GM19099 (cell line): Measurements from ENCODE around the gene ATL1.

Experiments used
- POLR2A ChIP-seq: IDR thresholded peaks from 3 replicates; pipeline ENCODE4 v1.6.1; 2011; ENCODE audit warnings: low read depth; ENCODE audit not compliant: insufficient read length; ENCODE audit errors: extremely low read depth

ATL1 gene

GRCh38 chr14:50658203-50658602 is 98.3 kb downstream of the ATL1 start:
- TF ChIP-seq POLR2A: no peak

- no peak for TF ChIP-seq POLR2A
Observed at GRCh38 chr14:50659327-50659974, 99.5 kb downstream of the ATL1 start.

GRCh38 chr14:50666772-50667683 is 107.1 kb downstream of the ATL1 start:
- no peak for TF ChIP-seq POLR2A

GRCh38 chr14:50667684-50667995 is 107.7 kb downstream of the ATL1 start:
- TF ChIP-seq POLR2A: no peak

- TF ChIP-seq POLR2A: peak; percentile 85
Observed at GRCh38 chr14:50667996-50668825, 108.3 kb downstream of the ATL1 start, which contains the start of gene SAV1. Gene SAV1 (minus strand): TSS chr14:50668306. CDS start chr14:50667967, 339 bp downstream.

- TF ChIP-seq POLR2A: no peak
Observed at GRCh38 chr14:50668826-50669143, 108.8 kb downstream of the ATL1 start.

GRCh38 chr14:50669441-50669986 is 109.6 kb downstream of the ATL1 start:
- no peak for TF ChIP-seq POLR2A

- TF ChIP-seq POLR2A: no peak
Observed at GRCh38 chr14:50670196-50670865, 110.4 kb downstream of the ATL1 start.

GRCh38 chr14:50670866-50671256 is 110.9 kb downstream of the ATL1 start:
- TF ChIP-seq POLR2A: no peak

- no peak for TF ChIP-seq POLR2A
Observed at GRCh38 chr14:50675597-50675996, 115.7 kb downstream of the ATL1 start.

- TF ChIP-seq POLR2A: no peak
Observed at GRCh38 chr14:50676814-50677516, 117.0 kb downstream of the ATL1 start.

- no peak for TF ChIP-seq POLR2A
Observed at GRCh38 chr14:50677527-50678063, 117.7 kb downstream of the ATL1 start.

- no peak for TF ChIP-seq POLR2A
Observed at GRCh38 chr14:50678163-50678562, 118.2 kb downstream of the ATL1 start.

GRCh38 chr14:50679674-50680073 is 119.7 kb downstream of the ATL1 start:
- TF ChIP-seq POLR2A: no peak
